ENCODE results near the gene TMX3. TPM values are rescaled to one million over a fixed set of nuclear protein-coding genes. Genes with fewer than 3 reads are reported as not detected.

Gene TMX3
- total RNA-seq, 4 donors from 2014 or later, result 45.5 to 88.3 (median 57.0) TPM

- DNase-seq, result no peak
- no peak for TF ChIP-seq CTCF (IDR thresholded peaks at IDR 0.05)
- TF ChIP-seq POLR2A (IDR thresholded peaks at IDR 0.05), result no peak
- Histone ChIP-seq H3K27me3 (no peaks in the 10 kb centered on the region), H3K4me3 (no peak overlapping the region), H3K9me3 (no peaks in the 10 kb centered on the region), H3K4me1 (no peaks in the 10 kb centered on the region), H3K27ac (no peak overlapping the region), H3K36me3 (no peaks in the 10 kb centered on the region)
Measured at GRCh38 chr18:68742206-68742605, 27.3 kb upstream of the TMX3 start.

GRCh38 chr18:68740966-68741365 lies 26.1 kb upstream of the TMX3 start:
- no peaks in the 10 kb centered on the region for H3K36me3 ChIP-seq
- no peak overlapping the region for H3K27ac ChIP-seq
- H3K27me3 ChIP-seq, result no peaks in the 10 kb centered on the region
- no peaks in the 10 kb centered on the region for H3K4me1 ChIP-seq
- TF ChIP-seq POLR2A (IDR thresholded peaks at IDR 0.05), result no peak
- TF ChIP-seq CTCF (IDR thresholded peaks at IDR 0.05), result no peak
- no peak for DNase-seq
- no peaks in the 10 kb centered on the region for H3K9me3 ChIP-seq
- H3K4me3 ChIP-seq, result no peak overlapping the region

- TF ChIP-seq CTCF (IDR thresholded peaks at IDR 0.05) (no peak), POLR2A (IDR thresholded peaks at IDR 0.05) (no peak)
- no peak for DNase-seq
Measured at GRCh38 chr18:68739462-68739861, 24.6 kb upstream of the TMX3 start.

GRCh38 chr18:68738564-68738963 lies 23.7 kb upstream of the TMX3 start:
- TF ChIP-seq CTCF (IDR thresholded peaks at IDR 0.05) (no peak), POLR2A (IDR thresholded peaks at IDR 0.05) (no peak)
- no peaks in the 10 kb centered on the region for H3K36me3 ChIP-seq

More at GRCh38 chr18:68739462-68739861, 24.6 kb upstream of the TMX3 start:
- Histone ChIP-seq H3K4me3 (no peak overlapping the region), H3K9me3 (no peaks in the 10 kb centered on the region), H3K4me1 (no peaks in the 10 kb centered on the region), H3K36me3 (no peaks in the 10 kb centered on the region), H3K27ac (no peak overlapping the region), H3K27me3 (no peaks in the 10 kb centered on the region)

GRCh38 chr18:68735483-68736343 lies 20.8 kb upstream of the TMX3 start:
- Histone ChIP-seq H3K27me3 (no peaks in the 10 kb centered on the region), H3K4me1 (no peaks in the 10 kb centered on the region), H3K27ac (no peak overlapping the region), H3K9me3 (no peaks in the 10 kb centered on the region), H3K4me3 (no peak overlapping the region), H3K36me3 (no peaks in the 10 kb centered on the region)
- no peak for DNase-seq
- peak in 5 of 6 experiments; percentile 29 to 72 (median 64) for TF ChIP-seq CTCF (IDR thresholded peaks at IDR 0.05)
- no peak for TF ChIP-seq POLR2A (IDR thresholded peaks at IDR 0.05)

More at GRCh38 chr18:68738564-68738963, 23.7 kb upstream of the TMX3 start:
- Histone ChIP-seq H3K27ac (no peak overlapping the region), H3K4me1 (no peaks in the 10 kb centered on the region), H3K4me3 (no peak overlapping the region), H3K9me3 (no peaks in the 10 kb centered on the region), H3K27me3 (no peaks in the 10 kb centered on the region)
- DNase-seq, result no peak
